Lower leg skin (tissue), 3 donors: ENCODE measurements around the gene C1orf198.

ENCODE experiments used
- POLR2A ChIP-seq, 2 donors: fragments of 450-650 bp; IDR thresholded peaks; one replicate each; pipeline ENCODE4 v1.6.1; 2016 to 2017; ENCODE audit warnings: antibody characterized with exemption in 2 of 2, mild to moderate bottlenecking in 1 of 2, moderate library complexity in 1 of 2
- TF ChIP-seq, protein P1 (sequence below), 3 donors: fragments of 450-650 bp; IDR thresholded peaks; one replicate each; pipeline ENCODE4 v1.5.1; 2016; ENCODE audit warnings: antibody characterized with exemption in 3 of 3, mild to moderate bottlenecking in 3 of 3, moderate library complexity in 2 of 3

DNA sequence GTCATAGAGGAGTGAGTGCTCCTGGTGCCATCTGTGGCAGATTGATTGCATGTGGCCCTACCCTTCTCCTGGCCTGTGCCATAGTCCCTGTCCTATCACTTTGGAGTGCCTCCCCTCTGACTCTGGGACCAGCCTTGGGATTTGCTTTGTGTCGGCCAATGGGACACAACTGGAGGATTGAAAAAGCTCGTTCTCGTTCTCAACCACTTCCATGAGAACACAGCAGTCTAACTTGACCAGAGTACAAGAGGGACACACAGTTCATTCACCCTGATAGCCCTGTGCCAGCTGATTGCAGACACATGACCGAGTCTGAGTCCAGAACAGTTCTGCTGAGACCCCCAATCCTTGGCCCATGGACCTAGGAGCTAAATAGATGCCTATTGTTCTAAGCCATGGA lies 47.8 kb downstream of the C1orf198 start:
- TF ChIP-seq, protein P1, sequence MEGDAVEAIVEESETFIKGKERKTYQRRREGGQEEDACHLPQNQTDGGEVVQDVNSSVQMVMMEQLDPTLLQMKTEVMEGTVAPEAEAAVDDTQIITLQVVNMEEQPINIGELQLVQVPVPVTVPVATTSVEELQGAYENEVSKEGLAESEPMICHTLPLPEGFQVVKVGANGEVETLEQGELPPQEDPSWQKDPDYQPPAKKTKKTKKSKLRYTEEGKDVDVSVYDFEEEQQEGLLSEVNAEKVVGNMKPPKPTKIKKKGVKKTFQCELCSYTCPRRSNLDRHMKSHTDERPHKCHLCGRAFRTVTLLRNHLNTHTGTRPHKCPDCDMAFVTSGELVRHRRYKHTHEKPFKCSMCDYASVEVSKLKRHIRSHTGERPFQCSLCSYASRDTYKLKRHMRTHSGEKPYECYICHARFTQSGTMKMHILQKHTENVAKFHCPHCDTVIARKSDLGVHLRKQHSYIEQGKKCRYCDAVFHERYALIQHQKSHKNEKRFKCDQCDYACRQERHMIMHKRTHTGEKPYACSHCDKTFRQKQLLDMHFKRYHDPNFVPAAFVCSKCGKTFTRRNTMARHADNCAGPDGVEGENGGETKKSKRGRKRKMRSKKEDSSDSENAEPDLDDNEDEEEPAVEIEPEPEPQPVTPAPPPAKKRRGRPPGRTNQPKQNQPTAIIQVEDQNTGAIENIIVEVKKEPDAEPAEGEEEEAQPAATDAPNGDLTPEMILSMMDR (IDR thresholded peaks at IDR 0.05) = no peak
- TF ChIP-seq POLR2A (IDR thresholded peaks at IDR 0.05) = no peak
